ENCODE measurements around the gene CNN2. TPM values are rescaled to one million over a fixed set of nuclear protein-coding genes. Genes with fewer than 3 reads are reported as not detected.

Gene CNN2
- total RNA-seq, 1 experiment from 2014 or later, result 194 TPM

DNA sequence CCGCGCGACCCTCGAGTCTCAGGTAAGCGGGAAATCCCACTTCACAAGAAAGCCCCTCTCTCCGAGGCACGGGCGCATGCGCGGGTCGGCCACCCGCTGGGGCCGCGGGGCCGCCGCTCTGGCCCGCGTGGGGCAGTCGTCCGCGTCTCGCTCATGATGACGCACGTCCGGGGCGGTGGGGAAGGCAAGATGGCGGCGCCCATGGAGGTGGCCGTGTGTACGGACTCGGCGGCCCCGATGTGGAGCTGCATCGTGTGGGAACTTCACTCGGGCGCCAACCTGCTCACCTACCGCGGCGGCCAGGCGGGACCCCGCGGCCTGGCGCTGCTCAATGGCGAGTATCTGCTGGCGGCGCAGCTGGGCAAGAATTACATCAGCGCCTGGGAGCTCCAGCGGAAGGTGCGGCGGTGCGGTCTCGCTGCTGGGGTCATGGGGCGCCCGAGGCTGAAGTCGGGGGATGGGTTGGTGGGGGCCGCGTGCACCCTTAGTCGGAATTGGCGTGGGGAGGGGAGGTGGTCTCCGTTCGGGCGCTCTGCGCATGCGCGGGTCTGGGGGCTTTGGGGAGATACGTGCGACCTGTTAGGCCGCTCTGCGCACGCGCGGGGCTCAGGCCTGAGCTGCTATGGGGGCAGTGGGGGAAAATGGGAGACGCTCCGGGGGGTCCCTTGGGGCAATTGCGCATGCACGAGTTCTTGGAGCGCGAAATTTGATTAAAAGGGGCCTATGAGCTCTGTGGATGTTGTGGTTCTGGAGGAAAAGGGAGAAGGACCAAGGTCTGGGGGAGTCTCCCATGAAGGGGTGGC, 42.0 kb upstream of the CNN2 start, which contains the start of gene WDR18:
Gene WDR18 (plus strand): TSS at position 181 of the 803 bp plus-strand sequence. CDS start 9 bp downstream, at position 190.
- H3K4me1 Mint-ChIP-seq (ENCODE audit: low read depth, unreplicated experiment), result peaks cover 8% of the 10 kb centered on the region
- Histone ChIP-seq H3K36me3 (ENCODE audit: control insufficient read depth, insufficient read depth, low read length) (peaks cover 1% of the 10 kb centered on the region; the same call in 1 of the 2 replicates), H3K4me1 (peaks cover 36% of the 10 kb centered on the region), H3K27me3 (replicated peaks; ENCODE audit: control insufficient read depth, insufficient read depth, low read length) (no peaks in the 10 kb centered on the region), H3K9me3 (no peaks in the 10 kb centered on the region), H3K4me3 (ENCODE audit: low read depth, low read length) (peak within 1 kb of the TSS; percentile 60)
- H3K36me3 Mint-ChIP-seq (ENCODE audit: insufficient read depth, unreplicated experiment), result peaks cover 57% of the 10 kb centered on the region
- no peaks in the 10 kb centered on the region for H3K9me3 Mint-ChIP-seq (ENCODE audit: unreplicated experiment)
- no peaks in the 10 kb centered on the region for H3K27me3 Mint-ChIP-seq (ENCODE audit: insufficient read depth, unreplicated experiment)
- TF ChIP-seq, protein P1, sequence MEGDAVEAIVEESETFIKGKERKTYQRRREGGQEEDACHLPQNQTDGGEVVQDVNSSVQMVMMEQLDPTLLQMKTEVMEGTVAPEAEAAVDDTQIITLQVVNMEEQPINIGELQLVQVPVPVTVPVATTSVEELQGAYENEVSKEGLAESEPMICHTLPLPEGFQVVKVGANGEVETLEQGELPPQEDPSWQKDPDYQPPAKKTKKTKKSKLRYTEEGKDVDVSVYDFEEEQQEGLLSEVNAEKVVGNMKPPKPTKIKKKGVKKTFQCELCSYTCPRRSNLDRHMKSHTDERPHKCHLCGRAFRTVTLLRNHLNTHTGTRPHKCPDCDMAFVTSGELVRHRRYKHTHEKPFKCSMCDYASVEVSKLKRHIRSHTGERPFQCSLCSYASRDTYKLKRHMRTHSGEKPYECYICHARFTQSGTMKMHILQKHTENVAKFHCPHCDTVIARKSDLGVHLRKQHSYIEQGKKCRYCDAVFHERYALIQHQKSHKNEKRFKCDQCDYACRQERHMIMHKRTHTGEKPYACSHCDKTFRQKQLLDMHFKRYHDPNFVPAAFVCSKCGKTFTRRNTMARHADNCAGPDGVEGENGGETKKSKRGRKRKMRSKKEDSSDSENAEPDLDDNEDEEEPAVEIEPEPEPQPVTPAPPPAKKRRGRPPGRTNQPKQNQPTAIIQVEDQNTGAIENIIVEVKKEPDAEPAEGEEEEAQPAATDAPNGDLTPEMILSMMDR (IDR thresholded peaks at IDR 0.05; ENCODE audit: insufficient read depth in 1 of 2, low read depth in 1 of 2, low read length in 1 of 2, severe bottlenecking in 1 of 2, unreplicated experiment in 1 of 2), result no peak
- ChIA-PET POLR2A (interaction anchor here (0.6 to 1.6 kb wide), 15 partner anchors 12 to 283 kb away, joined by 3 to 11 read pairs (median 4); partner anchors contain the start of gene CNN2), CTCF (interaction anchor here (0.6 to 1.7 kb wide), 13 partner anchors 12 to 210 kb away, joined by 3 to 8 read pairs (median 4); no protein-coding TSS in a partner anchor)
- H3K4me3 Mint-ChIP-seq (ENCODE audit: unreplicated experiment), result peak within 1 kb of the TSS; percentile 95
- H3K27ac Mint-ChIP-seq (ENCODE audit: unreplicated experiment), result peak within 1 kb of the TSS; percentile 96
- DNase-seq, result peak; percentile 90 to 92
- intact Hi-C loops (cut with micrococcal nuclease; ENCODE audit: unreplicated experiment), result loop anchor here (1.0 to 5.0 kb wide), 2 partner anchors 59 to 212 kb away; no protein-coding TSS in a partner anchor
- BruUV-seq (replicated peaks), result no TSS peak

DNA sequence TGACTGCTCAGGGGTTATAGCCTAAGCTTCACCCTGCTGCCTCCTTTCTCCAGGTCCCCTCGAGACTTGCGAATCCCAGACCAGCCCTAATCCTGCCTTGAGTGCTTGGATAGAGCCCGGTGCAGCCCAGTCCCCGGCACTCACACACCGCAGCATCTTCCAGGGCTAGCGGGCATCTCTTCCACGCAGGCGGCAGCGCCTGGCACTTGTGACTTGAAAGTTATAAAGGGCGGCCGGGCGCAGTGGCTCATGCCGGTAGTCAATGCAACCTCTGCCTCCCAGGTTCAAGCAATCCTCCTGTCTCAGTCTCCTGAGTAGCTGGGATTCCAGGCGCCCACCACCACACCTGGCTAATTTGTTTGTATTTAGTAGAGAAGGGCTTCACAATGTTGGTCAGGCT, 40.3 kb upstream of the CNN2 start:
- no peaks in the 10 kb centered on the region for H3K9me3 Mint-ChIP-seq (ENCODE audit: unreplicated experiment)
- no peaks in the 10 kb centered on the region for H3K27me3 ChIP-seq (replicated peaks; ENCODE audit: control insufficient read depth, insufficient read depth, low read length)
- no peaks in the 10 kb centered on the region for H3K9me3 ChIP-seq
- H3K27ac Mint-ChIP-seq (ENCODE audit: unreplicated experiment), result peak overlapping the region; percentile 96
- H3K4me1 ChIP-seq, result peaks cover 23% of the 10 kb centered on the region
- H3K36me3 ChIP-seq (ENCODE audit: control insufficient read depth, insufficient read depth, low read length), result peaks cover 3% of the 10 kb centered on the region
- peak overlapping the region; percentile 8 for H3K4me3 Mint-ChIP-seq (ENCODE audit: unreplicated experiment)
- no peak for DNase-seq
- no peaks in the 10 kb centered on the region for H3K27me3 Mint-ChIP-seq (ENCODE audit: insufficient read depth, unreplicated experiment)
- TF ChIP-seq, protein P1 (IDR thresholded peaks at IDR 0.05; ENCODE audit: insufficient read depth in 1 of 2, low read depth in 1 of 2, low read length in 1 of 2, severe bottlenecking in 1 of 2, unreplicated experiment in 1 of 2), result no peak
- intact Hi-C loops (cut with micrococcal nuclease; ENCODE audit: unreplicated experiment), result no loop called here
- ChIA-PET CTCF (no interaction called here), POLR2A (no interaction called here)
- no peak overlapping the region for H3K4me3 ChIP-seq (ENCODE audit: low read depth, low read length)
- H3K36me3 Mint-ChIP-seq (ENCODE audit: insufficient read depth, unreplicated experiment), result peaks cover 61% of the 10 kb centered on the region
- BruUV-seq (replicated peaks), result no TSS peak
- no peaks in the 10 kb centered on the region for H3K4me1 Mint-ChIP-seq (ENCODE audit: low read depth, unreplicated experiment)

DNA sequence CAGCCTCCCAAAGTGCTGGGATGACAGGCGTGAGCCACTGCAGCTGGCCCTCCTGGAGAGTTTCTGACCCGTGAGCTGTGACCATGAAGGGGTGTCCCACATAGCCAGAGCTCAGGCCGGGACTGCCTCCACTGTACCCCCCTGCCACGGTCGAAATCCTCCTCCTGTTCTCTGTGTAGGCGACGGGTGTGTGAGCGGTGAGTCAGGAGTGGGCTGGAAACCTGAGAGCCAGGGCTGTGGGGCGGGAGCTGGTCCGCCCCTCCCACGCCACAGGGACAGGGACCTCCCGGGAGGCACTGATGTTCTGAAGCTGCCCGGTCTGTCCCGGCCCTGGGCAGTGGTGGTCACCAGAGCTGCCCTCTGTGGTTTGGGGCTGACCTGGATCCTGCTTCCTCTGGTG, 38.3 kb upstream of the CNN2 start:
- CTCF ChIA-PET, result no interaction called here

More for the DNA sequence above, 38.3 kb upstream of the CNN2 start:
- Histone ChIP-seq H3K27me3 (replicated peaks; ENCODE audit: control insufficient read depth, insufficient read depth, low read length) (no peaks in the 10 kb centered on the region), H3K4me1 (peaks cover 21% of the 10 kb centered on the region), H3K9me3 (no peaks in the 10 kb centered on the region), H3K36me3 (ENCODE audit: control insufficient read depth, insufficient read depth, low read length) (peaks cover 3% of the 10 kb centered on the region), H3K4me3 (ENCODE audit: low read depth, low read length) (no peak overlapping the region)
- Mint-ChIP-seq H3K27ac (ENCODE audit: unreplicated experiment) (no peak overlapping the region), H3K4me3 (ENCODE audit: unreplicated experiment) (no peak overlapping the region), H3K4me1 (ENCODE audit: low read depth, unreplicated experiment) (no peaks in the 10 kb centered on the region), H3K27me3 (ENCODE audit: insufficient read depth, unreplicated experiment) (no peaks in the 10 kb centered on the region), H3K9me3 (ENCODE audit: unreplicated experiment) (no peaks in the 10 kb centered on the region), H3K36me3 (ENCODE audit: insufficient read depth, unreplicated experiment) (peaks cover 67% of the 10 kb centered on the region)
- DNase-seq, result no peak
- POLR2A ChIA-PET, result no interaction called here
- TF ChIP-seq, protein P1 (IDR thresholded peaks at IDR 0.05; ENCODE audit: insufficient read depth in 1 of 2, low read depth in 1 of 2, low read length in 1 of 2, severe bottlenecking in 1 of 2, unreplicated experiment in 1 of 2), result no peak
- BruUV-seq (replicated peaks), result no TSS peak
- intact Hi-C loops (cut with micrococcal nuclease; ENCODE audit: unreplicated experiment), result no loop called here
